ENCODE results near the gene SLN. TPM values are rescaled to one million over a fixed set of nuclear protein-coding genes. Genes with fewer than 3 reads are reported as not detected.

Gene SLN
- total RNA-seq, 2 donors from 2014 or later = not detected

DNA sequence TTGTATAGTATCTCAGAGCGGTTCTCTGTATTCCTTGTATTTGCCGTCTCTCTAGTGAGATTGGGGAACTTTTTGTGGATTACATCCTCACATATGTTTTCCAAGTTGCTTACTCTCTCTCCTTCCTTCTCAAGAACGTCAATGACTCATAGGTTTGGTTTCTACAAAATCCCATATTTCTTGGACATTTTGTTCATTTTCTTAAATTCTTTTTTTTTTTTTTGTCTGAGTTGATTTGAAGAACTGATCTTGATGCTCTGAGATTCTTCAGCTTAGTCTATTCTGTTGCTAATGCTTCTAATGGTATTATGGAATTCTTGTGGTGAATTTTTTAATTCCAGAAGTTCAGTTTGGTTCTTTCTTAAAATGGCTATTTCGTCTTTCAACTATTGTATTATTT, 28.4 kb upstream of the SLN start:
- Mint-ChIP-seq H3K4me1 (no peaks in the 10 kb centered on the region), H3K4me3 (no peak overlapping the region), H3K27me3 (ENCODE audit: insufficient read depth) (peaks cover 6% of the 10 kb centered on the region), H3K27ac (no peak overlapping the region), H3K9me3 (peaks cover 8% of the 10 kb centered on the region), H3K36me3 (ENCODE audit: low read depth) (no peaks in the 10 kb centered on the region)
- Histone ChIP-seq H3K36me3 (ENCODE audit: control insufficient read depth, insufficient read depth, low read length) (no peaks in the 10 kb centered on the region), H3K27me3 (ENCODE audit: control insufficient read depth, insufficient read depth, low read length, poor library complexity, severe bottlenecking) (no peaks in the 10 kb centered on the region), H3K9me3 (ENCODE audit: control insufficient read depth, low read length) (peaks cover 11% of the 10 kb centered on the region), H3K4me1 (ENCODE audit: control insufficient read depth, insufficient read depth, low read length) (no peaks in the 10 kb centered on the region), H3K4me3 (ENCODE audit: low read length) (no peak overlapping the region), H3K27ac (ENCODE audit: low read depth, low read length) (no peak overlapping the region), H3K9ac (ENCODE audit: extremely low read depth, low read length, poor library complexity, severe bottlenecking) (no peak overlapping the region)
- no peak for DNase-seq
- 94 to 100% methylated on average over 3 of the region's 4 CpGs for WGBS, 2 experiments (ENCODE audit: insufficient coverage in 1 of 2, insufficient read length in 1 of 2)
- TF ChIP-seq, protein P1, sequence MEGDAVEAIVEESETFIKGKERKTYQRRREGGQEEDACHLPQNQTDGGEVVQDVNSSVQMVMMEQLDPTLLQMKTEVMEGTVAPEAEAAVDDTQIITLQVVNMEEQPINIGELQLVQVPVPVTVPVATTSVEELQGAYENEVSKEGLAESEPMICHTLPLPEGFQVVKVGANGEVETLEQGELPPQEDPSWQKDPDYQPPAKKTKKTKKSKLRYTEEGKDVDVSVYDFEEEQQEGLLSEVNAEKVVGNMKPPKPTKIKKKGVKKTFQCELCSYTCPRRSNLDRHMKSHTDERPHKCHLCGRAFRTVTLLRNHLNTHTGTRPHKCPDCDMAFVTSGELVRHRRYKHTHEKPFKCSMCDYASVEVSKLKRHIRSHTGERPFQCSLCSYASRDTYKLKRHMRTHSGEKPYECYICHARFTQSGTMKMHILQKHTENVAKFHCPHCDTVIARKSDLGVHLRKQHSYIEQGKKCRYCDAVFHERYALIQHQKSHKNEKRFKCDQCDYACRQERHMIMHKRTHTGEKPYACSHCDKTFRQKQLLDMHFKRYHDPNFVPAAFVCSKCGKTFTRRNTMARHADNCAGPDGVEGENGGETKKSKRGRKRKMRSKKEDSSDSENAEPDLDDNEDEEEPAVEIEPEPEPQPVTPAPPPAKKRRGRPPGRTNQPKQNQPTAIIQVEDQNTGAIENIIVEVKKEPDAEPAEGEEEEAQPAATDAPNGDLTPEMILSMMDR (conservative IDR thresholded peaks at IDR 0.05) = no peak

DNA sequence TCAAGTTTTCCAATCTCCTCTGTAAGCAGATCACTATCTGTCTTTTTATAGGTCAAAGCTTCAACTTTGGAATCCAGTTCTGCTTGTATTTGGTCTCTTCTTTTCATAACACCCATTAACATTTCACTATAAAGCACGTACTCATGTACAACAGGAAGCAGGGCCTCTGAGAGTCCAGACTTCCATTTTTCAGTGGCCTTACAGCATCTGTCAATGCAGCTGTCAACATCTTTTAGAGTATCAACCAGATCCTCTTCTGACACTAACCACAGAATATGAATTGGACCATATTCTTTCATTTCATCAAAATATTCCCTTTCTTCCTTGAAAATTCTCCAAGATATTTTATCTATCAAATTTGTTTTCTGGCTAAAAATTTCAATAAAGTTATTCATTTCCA, 24.7 kb upstream of the SLN start:
- Histone ChIP-seq H3K9ac (ENCODE audit: extremely low read depth, low read length, poor library complexity, severe bottlenecking) (no peak overlapping the region), H3K27ac (ENCODE audit: low read depth, low read length) (no peak overlapping the region), H3K9me3 (ENCODE audit: control insufficient read depth, low read length) (peaks cover 11% of the 10 kb centered on the region), H3K36me3 (ENCODE audit: control insufficient read depth, insufficient read depth, low read length) (no peaks in the 10 kb centered on the region), H3K4me1 (ENCODE audit: control insufficient read depth, insufficient read depth, low read length) (no peaks in the 10 kb centered on the region), H3K27me3 (ENCODE audit: control insufficient read depth, insufficient read depth, low read length, poor library complexity, severe bottlenecking) (no peaks in the 10 kb centered on the region), H3K4me3 (ENCODE audit: low read length) (no peak overlapping the region)
- DNase-seq = no peak
- Mint-ChIP-seq H3K36me3 (ENCODE audit: low read depth) (no peaks in the 10 kb centered on the region), H3K27ac (no peak overlapping the region), H3K27me3 (ENCODE audit: insufficient read depth) (peaks cover 15% of the 10 kb centered on the region), H3K4me1 (no peaks in the 10 kb centered on the region), H3K4me3 (no peak overlapping the region), H3K9me3 (peaks cover 8% of the 10 kb centered on the region)
- TF ChIP-seq, protein P1 (conservative IDR thresholded peaks at IDR 0.05) = no peak
- 33 to 49% methylated on average over 1 of the region's 1 CpG for WGBS, 2 experiments (ENCODE audit: insufficient coverage in 1 of 2, insufficient read length in 1 of 2)

DNA sequence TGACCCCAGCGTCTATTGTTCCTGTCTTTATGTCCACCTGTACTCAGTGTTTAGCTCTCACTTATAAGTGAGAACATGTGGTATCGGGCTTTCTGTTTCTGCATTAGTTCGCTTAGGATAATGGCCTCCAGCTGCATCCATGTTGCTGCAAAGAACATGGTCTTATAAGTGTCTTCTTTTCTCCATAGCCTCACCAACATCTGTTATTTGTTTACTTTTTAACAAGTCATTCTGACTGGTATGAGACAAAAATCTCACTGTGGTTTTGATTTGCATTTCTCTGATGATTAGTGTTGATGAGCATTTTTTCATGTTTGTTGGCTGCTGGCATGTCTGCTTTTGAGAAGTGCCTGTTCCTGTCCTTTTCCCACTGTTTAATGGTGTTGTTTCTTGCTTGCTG, 21.7 kb upstream of the SLN start:
- Mint-ChIP-seq H3K27ac (no peak overlapping the region), H3K4me1 (no peaks in the 10 kb centered on the region), H3K36me3 (ENCODE audit: low read depth) (no peaks in the 10 kb centered on the region), H3K27me3 (ENCODE audit: insufficient read depth) (peaks cover 13% of the 10 kb centered on the region), H3K9me3 (no peaks in the 10 kb centered on the region), H3K4me3 (no peak overlapping the region)
- no peak overlapping the region for H3K4me3 ChIP-seq (ENCODE audit: low read length)
- H3K27me3 ChIP-seq (ENCODE audit: control insufficient read depth, insufficient read depth, low read length, poor library complexity, severe bottlenecking) = no peaks in the 10 kb centered on the region
- H3K36me3 ChIP-seq (ENCODE audit: control insufficient read depth, insufficient read depth, low read length) = no peaks in the 10 kb centered on the region
- 97 to 100% methylated on average over 2 to 3 of the region's 3 CpGs for WGBS, 2 experiments (ENCODE audit: insufficient coverage in 1 of 2, insufficient read length in 1 of 2)
- H3K27ac ChIP-seq (ENCODE audit: low read depth, low read length) = no peak overlapping the region
- no peak overlapping the region for H3K9ac ChIP-seq (ENCODE audit: extremely low read depth, low read length, poor library complexity, severe bottlenecking)
- H3K9me3 ChIP-seq (ENCODE audit: control insufficient read depth, low read length) = no peaks in the 10 kb centered on the region
- no peaks in the 10 kb centered on the region for H3K4me1 ChIP-seq (ENCODE audit: control insufficient read depth, insufficient read depth, low read length)
- no peak for DNase-seq
- TF ChIP-seq, protein P1 (conservative IDR thresholded peaks at IDR 0.05) = no peak
